IMR-90 (cell line): Measurements from ENCODE around the gene SDK1. TPM values are rescaled to one million over a fixed set of nuclear protein-coding genes. Genes with fewer than 3 reads are reported as not detected.

ENCODE experiments used
- ATAC-seq: fragments of 200-7000 bp; cut with Tn5 transposase; 2 replicates; pipeline ENCODE4 v1.9.1; 2020; ENCODE audit warnings: low read depth, mild to moderate bottlenecking, moderate library complexity
- BruUV-seq: library from RNA; stranded (reverse); fragments of 400-500 nt; replicated peaks from 2 replicates; lab custom pipeline; 2021; lab: Mats Ljungman, UMichigan
- CTCF ChIA-PET: fragments of 300-600 bp; formaldehyde crosslinking; extraction: SDS; loops from one replicate; lab custom pipeline; 2021; ENCODE audit warnings: antibody characterized with exemption; lab: Yijun Ruan, JAX
- POLR2A ChIA-PET: fragments of 300-600 bp; sonication (Branson Sonifier 250); formaldehyde crosslinking; loops from one replicate; lab custom pipeline; 2022; ENCODE audit warnings: antibody characterized with exemption; ENCODE audit not compliant: unreplicated experiment; lab: Charles Lee
- DNase-seq: peaks from one replicate; pipeline ENCODE4 v3.0.0; 2013
- H2AFZ ChIP-seq: replicated peaks from 2 replicates; pipeline ENCODE3; 2013; ENCODE audit warnings: low read length, mild to moderate bottlenecking; ENCODE audit not compliant: poor library complexity
- H2AK5ac ChIP-seq: 2 replicates; pipeline ENCODE4 v1.6.1; 2013; ENCODE audit warnings: low read depth, low read length, inconsistent platforms
- H2AK9ac ChIP-seq: replicated peaks from 2 replicates; pipeline ENCODE3; 2013; ENCODE audit warnings: mild to moderate bottlenecking, low read depth, low read length, moderate library complexity; ENCODE audit not compliant: poor library complexity
- H2BK120ac ChIP-seq: 2 replicates; pipeline ENCODE4 v1.6.1; 2013; ENCODE audit warnings: low read depth, low read length, inconsistent platforms
- H2BK15ac ChIP-seq: 3 replicates; pipeline ENCODE4 v1.6.1; 2013; ENCODE audit warnings: low read depth, low read length, inconsistent platforms
- H2BK20ac ChIP-seq: 2 replicates; pipeline ENCODE4 v1.6.1; 2013; ENCODE audit warnings: low read depth, mild to moderate bottlenecking, inconsistent platforms, low read length, moderate library complexity
- H2BK5ac ChIP-seq: 2 replicates; pipeline ENCODE4 v1.6.1; 2013; ENCODE audit warnings: mild to moderate bottlenecking, low read depth, low read length, inconsistent platforms; ENCODE audit not compliant: poor library complexity, severe bottlenecking
- H3K14ac ChIP-seq: replicated peaks from 2 replicates; pipeline ENCODE4 v1.6.1; 2013; ENCODE audit warnings: low read depth, low read length, inconsistent platforms
- H3K18ac ChIP-seq: 2 replicates; pipeline ENCODE4 v1.6.1; 2013; ENCODE audit warnings: low read depth, low read length, control low read depth
- H3K23ac ChIP-seq: 2 replicates; pipeline ENCODE4 v1.6.1; 2013; ENCODE audit warnings: low read depth, low read length, inconsistent platforms
- H3K27ac ChIP-seq: 2 replicates; pipeline ENCODE4 v1.5.1; 2013; ENCODE audit warnings: mild to moderate bottlenecking, control low read depth, low read length; ENCODE audit not compliant: insufficient read depth
- H3K27me3 ChIP-seq: 2 replicates; pipeline ENCODE4 v1.6.1; 2013; ENCODE audit warnings: low read length; ENCODE audit not compliant: control insufficient read depth, insufficient read depth
- H3K36me3 ChIP-seq: 2 replicates; pipeline ENCODE4 v1.6.1; 2013; ENCODE audit warnings: low read length, mixed read lengths; ENCODE audit not compliant: control insufficient read depth, insufficient read depth
- H3K4ac ChIP-seq: 2 replicates; pipeline ENCODE4 v1.6.1; 2013; ENCODE audit warnings: low read depth, low read length, inconsistent platforms
- H3K4me1 ChIP-seq: 2 replicates; pipeline ENCODE4 v1.6.1; 2013; ENCODE audit warnings: low read length, mixed read lengths; ENCODE audit not compliant: control insufficient read depth, insufficient read depth
- H3K4me2 ChIP-seq: 2 replicates; pipeline ENCODE4 v1.6.1; 2013; ENCODE audit warnings: low read depth, mild to moderate bottlenecking, control low read depth, low read length, moderate library complexity
- H3K4me3 ChIP-seq: 2 replicates; pipeline ENCODE4 v1.5.1; 2013; ENCODE audit warnings: low read depth, mild to moderate bottlenecking, control low read depth, low read length, moderate library complexity; ENCODE audit not compliant: insufficient read depth
- H3K56ac ChIP-seq: 2 replicates; pipeline ENCODE4 v1.6.1; 2013; ENCODE audit warnings: low read length, inconsistent platforms; ENCODE audit not compliant: insufficient read depth; ENCODE audit errors: extremely low read depth
- H3K79me1 ChIP-seq, 2 experiments: 2 replicates each; pipeline ENCODE4 v1.6.1; 2013; ENCODE audit warnings: low read length in 2 of 2, inconsistent platforms in 1 of 2, low read depth in 1 of 2
- H3K9ac ChIP-seq: 2 replicates; pipeline ENCODE4 v1.6.1; 2013; ENCODE audit warnings: low read depth, low read length, control low read depth
- H3K9me1 ChIP-seq: 2 replicates; pipeline ENCODE4 v1.6.1; 2013; ENCODE audit warnings: low read length, inconsistent platforms; ENCODE audit not compliant: insufficient read depth
- H3K9me3 ChIP-seq: 2 replicates; pipeline ENCODE4 v1.6.1; 2013; ENCODE audit warnings: low read length; ENCODE audit not compliant: control insufficient read depth, insufficient read depth
- H4K20me1 ChIP-seq: 2 replicates; pipeline ENCODE4 v1.6.1; 2013; ENCODE audit warnings: low read length, inconsistent platforms; ENCODE audit not compliant: insufficient read depth
- H4K5ac ChIP-seq: 2 replicates; pipeline ENCODE4 v1.6.1; 2013; ENCODE audit warnings: mild to moderate bottlenecking, low read depth, low read length, control low read depth
- H4K8ac ChIP-seq, 2 experiments: 2 replicates each; pipeline ENCODE4 v1.6.1; 2013; ENCODE audit warnings: low read depth in 2 of 2, low read length in 2 of 2, control low read depth in 1 of 2, inconsistent platforms in 1 of 2
- H4K91ac ChIP-seq: 2 replicates; pipeline ENCODE4 v1.6.1; 2013; ENCODE audit warnings: low read depth, low read length, inconsistent platforms; ENCODE audit not compliant: insufficient read depth
- CEBPB ChIP-seq: IDR thresholded peaks from 2 replicates; pipeline ENCODE4 v1.6.1; 2012; ENCODE audit warnings: low read depth, low read length, improper control_type of control experiment
- CHD1 ChIP-seq: IDR thresholded peaks from 2 replicates; pipeline ENCODE4 v1.6.1; 2012; ENCODE audit warnings: low read depth, low read length, improper control_type of control experiment
- FOS ChIP-seq: fragments of 150-350 bp; IDR thresholded peaks from 2 replicates; pipeline ENCODE4 v1.6.1; 2016; ENCODE audit warnings: low read depth, low read length
- MAFK ChIP-seq: IDR thresholded peaks from 2 replicates; pipeline ENCODE4 v1.6.1; 2012; ENCODE audit warnings: low read depth, low read length, improper control_type of control experiment
- NFE2L2 ChIP-seq: fragments of 150-350 bp; IDR thresholded peaks from 2 replicates; pipeline ENCODE4 v1.6.1; 2016; ENCODE audit warnings: low read depth, mild to moderate bottlenecking, low read length
- POLR2A ChIP-seq: IDR thresholded peaks from 2 replicates; pipeline ENCODE4 v1.6.1; 2012; ENCODE audit warnings: mild to moderate bottlenecking, low read depth, low read length
- RCOR1 ChIP-seq: IDR thresholded peaks from 2 replicates; pipeline ENCODE4 v1.6.1; 2012; ENCODE audit warnings: mild to moderate bottlenecking, low read length, improper control_type of control experiment; ENCODE audit not compliant: insufficient replicate concordance
- WGBS, 2 experiments: methylation state at CpG; one replicate each; pipeline versions ENCODE4 v1.1.5 to v1.1.7; 2013; ENCODE audit warnings: missing lambda C conversion rate in 2 of 2; ENCODE audit not compliant: insufficient read length in 1 of 2; ENCODE audit errors: extremely low coverage in 2 of 2; 5-methylcytosine and 5-hydroxymethylcytosine counted together
- dilution Hi-C: fragments of 300-500 bp; cut with HindIII; formaldehyde crosslinking; loops from one replicate; pipeline ENCODE4 v1.14.3; 2018; ENCODE audit warnings: low sequenced_read_pairs; ENCODE audit not compliant: unreplicated experiment
- in situ Hi-C: fragments of 300-500 bp; cut with MboI; formaldehyde crosslinking; loops from 3 replicates; pipeline ENCODE4 v1.14.3; 2019; ENCODE audit warnings: low sequenced_read_pairs, inconsistent platforms, mixed read lengths
- intact Hi-C: fragments of 100-400 bp; cut with micrococcal nuclease; formaldehyde crosslinking; loops from 2 replicates; pipeline ENCODE4 v1.10.0; 2022
- polyA plus RNA-seq, 3 experiments: library from polyadenylated mRNA; depleted of rRNA; stranded (reverse); fragments of >200 nt; gene quantifications; 2 replicates each; pipeline ENCODE4 v1.2.3, GENCODE V29; 2012; ENCODE audit warnings: low replicate concordance in 1 of 3
- total RNA-seq: library from RNA; depleted of rRNA; stranded (reverse); fragments of >200 nt; gene quantifications from 2 replicates; pipeline ENCODE4 v1.2.3, GENCODE V29; 2012

SDK1 gene
- total and polyA plus RNA-seq, 2 of the 4 experiments (the other 2 are of a cell fraction) = 1.5 to 1.6 TPM

DNA sequence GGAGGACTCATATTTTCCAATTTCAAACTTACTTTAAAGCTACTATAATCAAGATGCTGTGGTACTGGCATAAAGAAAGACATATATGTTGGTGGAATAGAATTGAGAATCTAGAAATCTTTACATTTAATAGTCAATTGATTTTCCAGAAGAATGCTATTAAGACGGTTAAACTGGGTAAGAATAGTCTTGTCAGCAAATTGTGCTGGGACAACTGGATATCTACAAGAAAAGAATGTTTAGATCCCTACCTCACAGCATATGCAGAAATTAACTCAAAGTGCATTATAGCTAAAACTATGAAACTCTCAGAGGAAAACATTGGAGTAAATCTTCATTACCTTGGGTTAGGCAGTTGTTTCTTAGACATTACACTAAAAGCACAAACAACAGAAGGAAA lies 203.3 kb downstream of the SDK1 start:
- Histone ChIP-seq H2AK5ac (no peak overlapping the region), H2BK120ac (no peak overlapping the region), H3K18ac (no peak overlapping the region), H3K4me2 (no peak overlapping the region), H3K79me1 (no peaks in the 10 kb centered on the region), H3K4me1 (no peaks in the 10 kb centered on the region), H2BK15ac (no peak overlapping the region), H3K27me3 (no peaks in the 10 kb centered on the region), H3K4ac (no peak overlapping the region), H2BK5ac (no peak overlapping the region), H4K8ac (no peak overlapping the region), H3K56ac (no peak overlapping the region), H4K20me1 (no peaks in the 10 kb centered on the region), H3K23ac (no peak overlapping the region), H2BK20ac (no peak overlapping the region), H2AFZ (no peak overlapping the region), H3K4me3 (no peak overlapping the region), H3K14ac (no peak overlapping the region), H3K9me3 (peaks cover 5% of the 10 kb centered on the region), H4K91ac (no peak overlapping the region), H2AK9ac (no peak overlapping the region), H3K9ac (no peak overlapping the region), H3K36me3 (no peaks in the 10 kb centered on the region), H3K27ac (no peak overlapping the region), H4K5ac (no peak overlapping the region), H3K9me1 (no peaks in the 10 kb centered on the region)
- WGBS, 2 experiments = no CpG with 5 or more reads among the region's 1 CpG
- BruUV-seq = no TSS peak
- intact Hi-C loops = no loop called here
- dilution Hi-C loops = no loop called here
- ATAC-seq (no peak), DNase-seq (no peak)
- ChIA-PET CTCF (interaction anchor here (0.9 kb wide), 1 partner anchor 8 kb away, joined by 3 read pairs; no protein-coding TSS in a partner anchor), POLR2A (no interaction called here)
- TF ChIP-seq NFE2L2 (no peak), POLR2A (no peak), CHD1 (no peak), RCOR1 (no peak), MAFK (peak; percentile 90), CEBPB (no peak), FOS (no peak)
- in situ Hi-C loops = no loop called here
